HepG2 (cell line): ENCODE data around the gene GRHPR. TPM values are rescaled to one million over a fixed set of nuclear protein-coding genes. Genes with fewer than 3 reads are reported as not detected.

Source experiments
- ATF7-NPFF ChIP-seq: sonication (generic); formaldehyde crosslinking; IDR thresholded peaks from 2 replicates; pipeline ENCODE4 v1.8.1; 2023; ENCODE audit warnings: mild to moderate bottlenecking, low read depth, missing genetic modification reagents, moderate library complexity
- CREM ChIP-seq, 2 experiments: sonication (generic) in 1 of 2; formaldehyde crosslinking in 1 of 2; IDR thresholded peaks; 2 replicates each; pipeline versions ENCODE4 v1.4.0 to v1.6.1; 2016 to 2020; ENCODE audit warnings: antibody characterized with exemption in 1 of 2, mild to moderate bottlenecking in 1 of 2, missing genetic modification reagents in 1 of 2
- DNMT1 ChIP-seq: sonication (generic); formaldehyde crosslinking; IDR thresholded peaks from 2 replicates; pipeline ENCODE4 v1.5.1; 2020; ENCODE audit warnings: mild to moderate bottlenecking, missing genetic modification reagents
- XBP1 ChIP-seq: sonication (generic); formaldehyde crosslinking; IDR thresholded peaks from 2 replicates; pipeline ENCODE4 v1.5.0; 2020; ENCODE audit warnings: missing genetic modification reagents
- ZMYM4 ChIP-seq: sonication (generic); formaldehyde crosslinking; IDR thresholded peaks from 2 replicates; pipeline ENCODE4 v1.8.1; 2023; ENCODE audit warnings: mild to moderate bottlenecking, missing genetic modification reagents
- polyA plus RNA-seq, 8 experiments: library from polyadenylated mRNA; depleted of rRNA in 3 of 8; stranded (reverse) in 7 of 8; unstranded in 1 of 8; fragments of >200 nt; fragmentation: Illumina TruSeq in 4 of 8; extraction: Trizol in 4 of 8; gene quantifications; 2 replicates each; pipeline versions ENCODE4 v1.2.1 to v1.2.3, GENCODE V29; 2011 to 2016; ENCODE audit warnings: low read depth in 4 of 8, missing spikeins in 1 of 8, mixed read lengths in 1 of 8; ENCODE audit not compliant: insufficient read depth in 1 of 8
- total RNA-seq, 5 experiments: library from RNA; depleted of rRNA; stranded (reverse); fragments of >200 nt; fragmentation: Illumina TruSeq; extraction: Trizol; gene quantifications; 2 replicates each; pipeline ENCODE4 v1.2.3, GENCODE V29; 2016; ENCODE audit warnings: low read depth in 1 of 5
- TF ChIP-seq, protein P1 (sequence below): sonication (generic); formaldehyde crosslinking; IDR thresholded peaks from 2 replicates; pipeline ENCODE4 v1.9.0; 2021; ENCODE audit warnings: mild to moderate bottlenecking, missing genetic modification reagents
- TF ChIP-seq, protein P2 (sequence below): sonication (generic); formaldehyde crosslinking; IDR thresholded peaks from one replicate; pipeline ENCODE4 v1.5.1; 2020; ENCODE audit warnings: mild to moderate bottlenecking, missing genetic modification reagents; ENCODE audit errors: not compliant biosample characterization
- TF ChIP-seq, protein P3 (sequence below): sonication (generic); formaldehyde crosslinking; IDR thresholded peaks from 2 replicates; pipeline ENCODE4 v1.9.0; 2022; ENCODE audit warnings: missing genetic modification reagents, mild to moderate bottlenecking, borderline replicate concordance

Gene GRHPR
- total and polyA plus RNA-seq, 2 of the 13 experiments (the other 11 are each of a cell fraction or from before 2014, with no cell fraction given) = 113 to 115 TPM

DNA sequence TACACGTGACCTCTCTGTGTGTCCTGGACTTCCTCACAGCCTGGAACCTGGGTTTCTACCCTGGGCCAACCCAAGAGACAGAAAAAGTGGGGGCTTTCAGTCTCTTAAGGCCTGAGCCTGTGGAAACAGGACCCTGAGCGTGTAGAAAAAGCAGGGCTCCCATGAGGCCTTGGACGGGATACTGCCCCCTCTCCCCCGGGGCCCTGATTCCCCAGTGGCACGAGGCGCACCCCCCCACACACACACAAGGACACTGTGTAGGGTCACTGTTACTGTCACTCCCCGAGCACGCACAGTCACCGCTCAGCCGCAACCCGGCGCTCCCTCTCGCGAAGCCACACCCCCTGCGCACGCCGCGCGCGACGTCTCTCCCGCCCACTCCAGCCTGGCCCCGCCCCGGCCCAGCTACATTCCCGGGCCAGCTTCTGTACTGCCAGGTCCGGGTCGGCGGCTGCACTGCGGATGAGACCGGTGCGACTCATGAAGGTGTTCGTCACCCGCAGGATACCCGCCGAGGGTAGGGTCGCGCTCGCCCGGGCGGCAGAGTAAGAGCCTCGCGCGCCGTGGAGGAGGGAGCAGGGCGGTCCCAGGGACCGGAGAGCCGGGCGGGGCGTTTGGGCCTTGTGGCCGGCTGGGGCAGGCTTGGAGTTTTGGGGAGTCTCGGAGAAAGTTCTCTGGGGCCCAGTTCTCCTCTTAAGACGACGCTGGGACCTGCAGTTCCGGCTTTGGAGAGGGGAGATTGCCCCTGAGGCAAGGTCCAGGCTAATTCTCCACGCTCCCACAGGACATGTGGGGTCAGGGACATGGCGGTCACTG lies at the start of gene GRHPR (continued):
- TF ChIP-seq, protein P1, sequence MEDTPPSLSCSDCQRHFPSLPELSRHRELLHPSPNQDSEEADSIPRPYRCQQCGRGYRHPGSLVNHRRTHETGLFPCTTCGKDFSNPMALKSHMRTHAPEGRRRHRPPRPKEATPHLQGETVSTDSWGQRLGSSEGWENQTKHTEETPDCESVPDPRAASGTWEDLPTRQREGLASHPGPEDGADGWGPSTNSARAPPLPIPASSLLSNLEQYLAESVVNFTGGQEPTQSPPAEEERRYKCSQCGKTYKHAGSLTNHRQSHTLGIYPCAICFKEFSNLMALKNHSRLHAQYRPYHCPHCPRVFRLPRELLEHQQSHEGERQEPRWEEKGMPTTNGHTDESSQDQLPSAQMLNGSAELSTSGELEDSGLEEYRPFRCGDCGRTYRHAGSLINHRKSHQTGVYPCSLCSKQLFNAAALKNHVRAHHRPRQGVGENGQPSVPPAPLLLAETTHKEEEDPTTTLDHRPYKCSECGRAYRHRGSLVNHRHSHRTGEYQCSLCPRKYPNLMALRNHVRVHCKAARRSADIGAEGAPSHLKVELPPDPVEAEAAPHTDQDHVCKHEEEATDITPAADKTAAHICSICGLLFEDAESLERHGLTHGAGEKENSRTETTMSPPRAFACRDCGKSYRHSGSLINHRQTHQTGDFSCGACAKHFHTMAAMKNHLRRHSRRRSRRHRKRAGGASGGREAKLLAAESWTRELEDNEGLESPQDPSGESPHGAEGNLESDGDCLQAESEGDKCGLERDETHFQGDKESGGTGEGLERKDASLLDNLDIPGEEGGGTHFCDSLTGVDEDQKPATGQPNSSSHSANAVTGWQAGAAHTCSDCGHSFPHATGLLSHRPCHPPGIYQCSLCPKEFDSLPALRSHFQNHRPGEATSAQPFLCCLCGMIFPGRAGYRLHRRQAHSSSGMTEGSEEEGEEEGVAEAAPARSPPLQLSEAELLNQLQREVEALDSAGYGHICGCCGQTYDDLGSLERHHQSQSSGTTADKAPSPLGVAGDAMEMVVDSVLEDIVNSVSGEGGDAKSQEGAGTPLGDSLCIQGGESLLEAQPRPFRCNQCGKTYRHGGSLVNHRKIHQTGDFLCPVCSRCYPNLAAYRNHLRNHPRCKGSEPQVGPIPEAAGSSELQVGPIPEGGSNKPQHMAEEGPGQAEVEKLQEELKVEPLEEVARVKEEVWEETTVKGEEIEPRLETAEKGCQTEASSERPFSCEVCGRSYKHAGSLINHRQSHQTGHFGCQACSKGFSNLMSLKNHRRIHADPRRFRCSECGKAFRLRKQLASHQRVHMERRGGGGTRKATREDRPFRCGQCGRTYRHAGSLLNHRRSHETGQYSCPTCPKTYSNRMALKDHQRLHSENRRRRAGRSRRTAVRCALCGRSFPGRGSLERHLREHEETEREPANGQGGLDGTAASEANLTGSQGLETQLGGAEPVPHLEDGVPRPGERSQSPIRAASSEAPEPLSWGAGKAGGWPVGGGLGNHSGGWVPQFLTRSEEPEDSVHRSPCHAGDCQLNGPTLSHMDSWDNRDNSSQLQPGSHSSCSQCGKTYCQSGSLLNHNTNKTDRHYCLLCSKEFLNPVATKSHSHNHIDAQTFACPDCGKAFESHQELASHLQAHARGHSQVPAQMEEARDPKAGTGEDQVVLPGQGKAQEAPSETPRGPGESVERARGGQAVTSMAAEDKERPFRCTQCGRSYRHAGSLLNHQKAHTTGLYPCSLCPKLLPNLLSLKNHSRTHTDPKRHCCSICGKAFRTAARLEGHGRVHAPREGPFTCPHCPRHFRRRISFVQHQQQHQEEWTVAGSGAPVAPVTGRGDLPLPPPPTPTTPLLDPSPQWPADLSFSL (CRISPR knock-in tag) = no peak
- TF ChIP-seq, protein P2, sequence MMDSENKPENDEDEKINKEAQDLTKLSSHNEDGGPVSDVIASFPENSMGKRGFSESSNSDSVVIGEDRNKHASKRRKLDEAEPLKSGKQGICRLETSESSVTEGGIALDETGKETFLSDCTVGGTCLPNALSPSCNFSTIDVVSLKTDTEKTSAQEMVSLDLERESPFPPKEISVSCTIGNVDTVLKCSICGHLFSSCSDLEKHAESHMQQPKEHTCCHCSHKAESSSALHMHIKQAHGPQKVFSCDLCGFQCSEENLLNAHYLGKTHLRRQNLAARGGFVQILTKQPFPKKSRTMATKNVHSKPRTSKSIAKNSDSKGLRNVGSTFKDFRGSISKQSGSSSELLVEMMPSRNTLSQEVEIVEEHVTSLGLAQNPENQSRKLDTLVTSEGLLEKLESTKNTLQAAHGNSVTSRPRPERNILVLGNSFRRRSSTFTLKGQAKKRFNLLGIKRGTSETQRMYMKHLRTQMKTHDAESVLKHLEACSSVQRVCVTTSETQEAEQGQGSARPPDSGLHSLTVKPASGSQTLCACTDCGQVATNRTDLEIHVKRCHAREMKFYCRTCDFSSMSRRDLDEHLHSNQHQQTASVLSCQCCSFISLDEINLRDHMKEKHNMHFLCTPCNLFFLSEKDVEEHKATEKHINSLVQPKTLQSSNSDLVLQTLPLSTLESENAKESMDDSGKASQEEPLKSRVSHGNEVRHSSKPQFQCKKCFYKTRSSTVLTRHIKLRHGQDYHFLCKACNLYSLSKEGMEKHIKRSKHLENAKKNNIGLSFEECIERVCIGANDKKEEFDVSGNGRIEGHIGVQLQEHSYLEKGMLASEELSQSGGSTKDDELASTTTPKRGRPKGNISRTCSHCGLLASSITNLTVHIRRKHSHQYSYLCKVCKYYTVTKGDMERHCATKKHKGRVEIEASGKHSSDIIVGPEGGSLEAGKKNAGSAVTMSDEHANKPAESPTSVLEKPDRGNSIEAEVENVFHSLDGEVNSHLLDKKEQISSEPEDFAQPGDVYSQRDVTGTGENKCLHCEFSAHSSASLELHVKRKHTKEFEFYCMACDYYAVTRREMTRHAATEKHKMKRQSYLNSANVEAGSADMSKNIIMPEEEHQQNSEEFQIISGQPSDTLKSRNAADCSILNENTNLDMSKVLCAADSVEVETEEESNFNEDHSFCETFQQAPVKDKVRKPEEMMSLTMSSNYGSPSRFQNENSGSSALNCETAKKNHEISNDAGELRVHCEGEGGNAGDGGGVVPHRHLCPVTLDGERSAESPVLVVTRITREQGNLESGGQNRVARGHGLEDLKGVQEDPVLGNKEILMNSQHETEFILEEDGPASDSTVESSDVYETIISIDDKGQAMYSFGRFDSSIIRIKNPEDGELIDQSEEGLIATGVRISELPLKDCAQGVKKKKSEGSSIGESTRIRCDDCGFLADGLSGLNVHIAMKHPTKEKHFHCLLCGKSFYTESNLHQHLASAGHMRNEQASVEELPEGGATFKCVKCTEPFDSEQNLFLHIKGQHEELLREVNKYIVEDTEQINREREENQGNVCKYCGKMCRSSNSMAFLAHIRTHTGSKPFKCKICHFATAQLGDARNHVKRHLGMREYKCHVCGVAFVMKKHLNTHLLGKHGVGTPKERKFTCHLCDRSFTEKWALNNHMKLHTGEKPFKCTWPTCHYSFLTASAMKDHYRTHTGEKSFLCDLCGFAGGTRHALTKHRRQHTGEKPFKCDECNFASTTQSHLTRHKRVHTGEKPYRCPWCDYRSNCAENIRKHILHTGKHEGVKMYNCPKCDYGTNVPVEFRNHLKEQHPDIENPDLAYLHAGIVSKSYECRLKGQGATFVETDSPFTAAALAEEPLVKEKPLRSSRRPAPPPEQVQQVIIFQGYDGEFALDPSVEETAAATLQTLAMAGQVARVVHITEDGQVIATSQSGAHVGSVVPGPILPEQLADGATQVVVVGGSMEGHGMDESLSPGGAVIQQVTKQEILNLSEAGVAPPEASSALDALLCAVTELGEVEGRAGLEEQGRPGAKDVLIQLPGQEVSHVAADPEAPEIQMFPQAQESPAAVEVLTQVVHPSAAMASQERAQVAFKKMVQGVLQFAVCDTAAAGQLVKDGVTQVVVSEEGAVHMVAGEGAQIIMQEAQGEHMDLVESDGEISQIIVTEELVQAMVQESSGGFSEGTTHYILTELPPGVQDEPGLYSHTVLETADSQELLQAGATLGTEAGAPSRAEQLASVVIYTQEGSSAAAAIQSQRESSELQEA = peak; percentile 55
- peak; percentile 52; the same call in 1 of the 2 replicates for TF ChIP-seq ZMYM4
- TF ChIP-seq ATF7-NPFF = no peak
- TF ChIP-seq CREM (IDR thresholded peaks at IDR 0.05) = no peak
- peak; percentile 32; the same call in 1 of the 2 replicates for TF ChIP-seq CREM (CRISPR knock-in tag; IDR thresholded peaks at IDR 0.05)
- TF ChIP-seq XBP1 (CRISPR knock-in tag) = no peak
- 0 out of 2 replicates have a peak, but pooled peaks have one; percentile 64 for TF ChIP-seq DNMT1 (CRISPR knock-in tag)
- TF ChIP-seq, protein P3, sequence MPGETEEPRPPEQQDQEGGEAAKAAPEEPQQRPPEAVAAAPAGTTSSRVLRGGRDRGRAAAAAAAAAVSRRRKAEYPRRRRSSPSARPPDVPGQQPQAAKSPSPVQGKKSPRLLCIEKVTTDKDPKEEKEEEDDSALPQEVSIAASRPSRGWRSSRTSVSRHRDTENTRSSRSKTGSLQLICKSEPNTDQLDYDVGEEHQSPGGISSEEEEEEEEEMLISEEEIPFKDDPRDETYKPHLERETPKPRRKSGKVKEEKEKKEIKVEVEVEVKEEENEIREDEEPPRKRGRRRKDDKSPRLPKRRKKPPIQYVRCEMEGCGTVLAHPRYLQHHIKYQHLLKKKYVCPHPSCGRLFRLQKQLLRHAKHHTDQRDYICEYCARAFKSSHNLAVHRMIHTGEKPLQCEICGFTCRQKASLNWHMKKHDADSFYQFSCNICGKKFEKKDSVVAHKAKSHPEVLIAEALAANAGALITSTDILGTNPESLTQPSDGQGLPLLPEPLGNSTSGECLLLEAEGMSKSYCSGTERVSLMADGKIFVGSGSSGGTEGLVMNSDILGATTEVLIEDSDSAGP (CRISPR knock-in tag) = peak; percentile 88
